GM23248 (cell line): Measurements from ENCODE around the gene ATAD1. TPM values are rescaled to one million over a fixed set of nuclear protein-coding genes. Genes with fewer than 3 reads are reported as not detected.

Experiments used
- DNase-seq: peaks from one replicate; pipeline ENCODE4 v3.0.0-alpha.2; 2015
- H2AFZ ChIP-seq: fragments of 200-600 bp; sonication (generic); 2 replicates; pipeline ENCODE4 v1.6.1; 2016; ENCODE audit warnings: antibody characterized with exemption
- H3F3A ChIP-seq: fragments of 200-600 bp; sonication (generic); 2 replicates; pipeline ENCODE4 v1.6.1; 2016; ENCODE audit warnings: mild to moderate bottlenecking, antibody characterized with exemption, mixed run types; ENCODE audit not compliant: insufficient read depth
- H3K27ac ChIP-seq: fragments of 200-600 bp; sonication (generic); 2 replicates; pipeline ENCODE4 v1.5.1; 2016; ENCODE audit warnings: mild to moderate bottlenecking
- H3K27me3 ChIP-seq: fragments of 200-600 bp; sonication (generic); replicated peaks from 2 replicates; pipeline ENCODE4 v1.6.1; 2016; ENCODE audit warnings: mild to moderate bottlenecking; ENCODE audit not compliant: insufficient read depth
- H3K36me3 ChIP-seq: fragments of 200-600 bp; sonication (generic); 2 replicates; pipeline ENCODE4 v1.6.1; 2016; ENCODE audit warnings: low read depth, mild to moderate bottlenecking
- H3K4me1 ChIP-seq: fragments of 200-600 bp; sonication (generic); 2 replicates; pipeline ENCODE4 v1.6.1; 2016; ENCODE audit warnings: mild to moderate bottlenecking; ENCODE audit not compliant: insufficient read depth
- H3K4me2 ChIP-seq: fragments of 200-600 bp; sonication (generic); one replicate; pipeline ENCODE4 v1.6.1; 2016; ENCODE audit warnings: mild to moderate bottlenecking; ENCODE audit not compliant: unreplicated experiment
- H3K4me3 ChIP-seq: fragments of 200-600 bp; sonication (generic); 2 replicates; pipeline ENCODE4 v1.5.1; 2016; ENCODE audit warnings: mild to moderate bottlenecking
- H3K79me2 ChIP-seq: fragments of 200-600 bp; sonication (generic); 2 replicates; pipeline ENCODE4 v1.6.1; 2016; ENCODE audit warnings: mild to moderate bottlenecking; ENCODE audit not compliant: insufficient read depth
- H3K9ac ChIP-seq: fragments of 200-600 bp; sonication (generic); 2 replicates; pipeline ENCODE4 v1.6.1; 2016; ENCODE audit warnings: mild to moderate bottlenecking
- H3K9me2 ChIP-seq: fragments of 200-600 bp; sonication (generic); 2 replicates; pipeline ENCODE4 v1.6.1; 2016; ENCODE audit warnings: mixed run types, mild to moderate bottlenecking, moderate library complexity; ENCODE audit not compliant: insufficient read depth
- H3K9me3 ChIP-seq: fragments of 200-600 bp; sonication (generic); one replicate; pipeline ENCODE4 v1.6.1; 2017; ENCODE audit warnings: low read depth
- H4K20me1 ChIP-seq: fragments of 200-600 bp; sonication (generic); 2 replicates; pipeline ENCODE4 v1.6.0; 2016; ENCODE audit not compliant: insufficient read depth
- EZH2 ChIP-seq: fragments of 200-600 bp; sonication (generic); IDR thresholded peaks from 2 replicates; pipeline ENCODE4 v1.6.1; 2018; ENCODE audit warnings: antibody characterized with exemption, mild to moderate bottlenecking; ENCODE audit not compliant: insufficient read depth, poor library complexity, severe bottlenecking
- EZH2phosphoT487 ChIP-seq: fragments of 200-600 bp; sonication (generic); IDR thresholded peaks from 2 replicates; pipeline ENCODE4 v1.6.1; 2018; ENCODE audit warnings: antibody characterized with exemption, moderate library complexity, mild to moderate bottlenecking, low read depth; ENCODE audit not compliant: insufficient read depth
- WGBS, 2 experiments: methylation state at CpG; one replicate each; pipeline ENCODE4 v1.1.6; 2015 to 2017; ENCODE audit warnings: low lambda C conversion rate in 2 of 2, low coverage in 1 of 2; ENCODE audit errors: missing lambda C conversion rate in 2 of 2; 5-methylcytosine and 5-hydroxymethylcytosine counted together
- in situ Hi-C: fragments of 300-500 bp; cut with MboI; formaldehyde crosslinking; loops from 2 replicates; pipeline ENCODE4 v1.15.0; 2020
- polyA plus RNA-seq: library from polyadenylated mRNA; unstranded; fragments of >200 nt; fragmentation: Nextera tagmentation; extraction: Ambion mirVana; gene quantifications from 2 replicates; pipeline ENCODE4 v1.2.1, GENCODE V29; 2016
- total RNA-seq: library from RNA; depleted of rRNA; stranded (reverse); fragments of >200 nt; shearing (Covaris generic); gene quantifications from 2 replicates; pipeline ENCODE4 v1.2.3, GENCODE V29; 2014

ATAD1 gene
- total and polyA plus RNA-seq, 2 experiments from 2014 or later, result 52.4 to 66.8 TPM

DNA sequence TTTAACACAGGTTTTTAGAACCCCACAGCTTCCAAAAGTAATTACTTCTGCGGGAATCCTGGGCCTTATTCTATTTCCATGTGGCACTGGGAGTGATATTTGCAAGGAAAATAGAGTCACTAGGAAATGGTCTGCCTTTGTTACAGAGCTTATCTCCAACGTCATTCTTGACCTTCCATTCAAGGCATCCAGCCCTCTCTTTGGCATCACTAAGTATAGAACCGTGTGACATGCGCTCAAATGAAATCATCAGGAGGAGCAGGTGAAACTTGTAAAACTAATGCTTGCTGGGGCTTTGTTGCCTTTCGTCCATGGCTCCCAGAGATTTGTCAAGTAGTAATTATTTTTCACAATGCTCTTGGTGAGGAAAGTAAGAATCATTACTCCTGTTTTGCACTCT is 84.9 kb downstream of the ATAD1 start:
- Histone ChIP-seq H3K27me3 (no peaks in the 10 kb centered on the region), H3K79me2 (no peaks in the 10 kb centered on the region), H3K4me3 (no peak overlapping the region), H3K4me1 (no peaks in the 10 kb centered on the region), H3K9me3 (no peaks in the 10 kb centered on the region), H3K9me2 (no peaks in the 10 kb centered on the region), H3K36me3 (no peaks in the 10 kb centered on the region; the same call in 1 of the 2 replicates), H2AFZ (no peak overlapping the region), H3K4me2 (no peak overlapping the region), H3K27ac (no peak overlapping the region), H4K20me1 (no peaks in the 10 kb centered on the region), H3F3A (no peaks in the 10 kb centered on the region), H3K9ac (no peak overlapping the region)
- 84 to 86% methylated on average over 5 of the region's 5 CpGs for WGBS, 2 experiments
- in situ Hi-C loops, result loop anchor here (10.0 kb wide), 1 partner anchor 198 kb away; no protein-coding TSS in a partner anchor
- TF ChIP-seq EZH2 (no peak), EZH2phosphoT487 (no peak)
- no peak for DNase-seq

DNA sequence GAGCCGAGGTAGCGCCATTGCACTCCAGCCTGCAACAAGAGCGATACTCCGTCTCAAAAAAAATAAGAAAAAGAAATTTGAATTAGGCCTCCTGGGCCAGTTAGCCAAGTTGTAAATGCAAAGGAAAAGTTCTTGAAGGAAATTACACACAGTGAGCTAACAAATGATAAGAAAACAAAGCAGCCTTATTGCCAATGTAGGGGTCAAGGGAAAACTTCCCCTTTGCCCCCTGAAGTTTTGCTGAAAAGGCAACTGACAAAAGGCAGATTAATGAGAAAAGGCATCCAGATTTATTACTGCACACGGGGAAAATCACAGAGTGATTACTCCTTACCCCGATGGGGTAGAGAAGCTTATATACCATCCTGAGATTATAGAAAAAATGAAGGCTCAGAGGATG is 88.1 kb downstream of the ATAD1 start:
- no peak overlapping the region for H3K27ac ChIP-seq
- no peak for DNase-seq
- no peaks in the 10 kb centered on the region for H3K27me3 ChIP-seq
- no peak overlapping the region for H3K4me2 ChIP-seq
- H3K9me2 ChIP-seq, result no peaks in the 10 kb centered on the region
- no peaks in the 10 kb centered on the region for H3K9me3 ChIP-seq
- H3K4me1 ChIP-seq, result no peaks in the 10 kb centered on the region
- no peaks in the 10 kb centered on the region for H4K20me1 ChIP-seq
- H3F3A ChIP-seq, result no peaks in the 10 kb centered on the region
- no peak for TF ChIP-seq EZH2
- TF ChIP-seq EZH2phosphoT487, result no peak
- in situ Hi-C loops, result loop anchor here (10.0 kb wide), 1 partner anchor 195 kb away; no protein-coding TSS in a partner anchor
- H3K4me3 ChIP-seq, result no peak overlapping the region
- H3K9ac ChIP-seq, result no peak overlapping the region
- no peak overlapping the region for H2AFZ ChIP-seq
- no peaks in the 10 kb centered on the region for H3K79me2 ChIP-seq
- H3K36me3 ChIP-seq, result peaks cover 10% of the 10 kb centered on the region; the same call in 1 of the 2 replicates
- 88 to 91% methylated on average over 6 of the region's 6 CpGs for WGBS, 2 experiments

GRCh38 chr10:87724789-87725188 is 93.2 kb downstream of the ATAD1 start:
- in situ Hi-C loops, result no loop called here
- H3K4me3 ChIP-seq, result no peak overlapping the region
- no peak overlapping the region for H2AFZ ChIP-seq
- WGBS, 2 experiments, result 90 to 96% methylated on average over 5 of the region's 5 CpGs
- H3K9me3 ChIP-seq, result no peaks in the 10 kb centered on the region
- TF ChIP-seq EZH2phosphoT487, result no peak
- TF ChIP-seq EZH2, result no peak
- H3K36me3 ChIP-seq, result peaks cover 20% of the 10 kb centered on the region; the same call in 1 of the 2 replicates
- no peaks in the 10 kb centered on the region for H3K27me3 ChIP-seq
- H3K4me1 ChIP-seq, result no peaks in the 10 kb centered on the region
- no peaks in the 10 kb centered on the region for H3K9me2 ChIP-seq
- no peaks in the 10 kb centered on the region for H3K79me2 ChIP-seq
- no peak overlapping the region for H3K4me2 ChIP-seq
- no peaks in the 10 kb centered on the region for H4K20me1 ChIP-seq
- no peak overlapping the region for H3K27ac ChIP-seq
- no peak overlapping the region for H3K9ac ChIP-seq
- no peaks in the 10 kb centered on the region for H3F3A ChIP-seq
- no peak for DNase-seq

DNA sequence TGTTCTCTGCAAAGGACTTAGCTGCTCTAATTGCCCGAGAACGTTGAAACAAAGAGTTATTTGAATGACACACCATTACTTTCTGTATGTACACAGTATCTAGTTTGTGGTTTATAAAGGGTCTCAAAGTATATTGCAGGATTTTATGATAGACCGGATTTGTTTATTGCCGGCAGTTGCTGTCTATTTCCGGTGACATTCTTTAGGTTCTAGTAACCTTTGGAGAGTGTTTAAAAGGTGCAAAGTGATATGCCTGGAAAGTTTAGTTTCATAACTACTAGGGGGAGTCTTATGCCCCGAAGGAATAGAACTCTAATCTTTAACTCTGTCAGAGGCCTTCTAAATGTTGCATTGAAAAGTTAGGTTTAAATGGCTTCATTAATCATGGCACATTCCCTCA is 94.5 kb downstream of the ATAD1 start:
- Histone ChIP-seq H3K4me2 (no peak overlapping the region), H3F3A (no peaks in the 10 kb centered on the region), H3K27me3 (no peaks in the 10 kb centered on the region), H4K20me1 (no peaks in the 10 kb centered on the region), H3K79me2 (no peaks in the 10 kb centered on the region), H3K4me3 (no peak overlapping the region), H3K9ac (no peak overlapping the region), H3K9me3 (no peaks in the 10 kb centered on the region), H2AFZ (no peak overlapping the region), H3K36me3 (peaks cover 20% of the 10 kb centered on the region; the same call in 1 of the 2 replicates), H3K9me2 (no peaks in the 10 kb centered on the region), H3K27ac (no peak overlapping the region), H3K4me1 (no peaks in the 10 kb centered on the region)
- no peak for TF ChIP-seq EZH2
- no peak for TF ChIP-seq EZH2phosphoT487
- WGBS, 2 experiments, result 87 to 88% methylated on average over 6 of the region's 6 CpGs
- DNase-seq, result no peak
- in situ Hi-C loops, result no loop called here

DNA sequence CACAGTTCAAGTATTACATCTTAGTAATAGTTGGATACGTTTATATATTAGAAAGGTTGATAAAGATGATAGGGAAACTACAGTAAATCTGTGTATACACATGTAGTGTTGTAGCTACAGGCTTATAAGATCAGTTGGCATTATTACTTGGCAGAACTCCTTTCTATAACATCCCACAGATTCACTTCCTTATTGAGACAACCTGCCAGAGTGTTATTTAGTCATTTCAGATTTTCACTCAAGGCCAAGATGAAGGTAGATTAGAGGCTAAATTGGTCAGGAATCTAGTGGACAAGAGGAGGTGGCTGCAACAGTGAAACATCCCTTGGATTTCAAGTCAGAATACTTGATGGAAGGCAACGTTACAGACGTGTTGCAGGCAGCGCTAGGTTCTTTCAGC is 95.3 kb downstream of the ATAD1 start:
- H3K9me3 ChIP-seq, result no peaks in the 10 kb centered on the region
- no peak overlapping the region for H3K9ac ChIP-seq
- 81% methylated on average over 4 of the region's 4 CpGs for WGBS, 2 experiments
- H3K27me3 ChIP-seq, result no peaks in the 10 kb centered on the region
- H2AFZ ChIP-seq, result no peak overlapping the region
- H3K4me1 ChIP-seq, result no peaks in the 10 kb centered on the region
- H3K9me2 ChIP-seq, result no peaks in the 10 kb centered on the region
- no peak overlapping the region for H3K27ac ChIP-seq
- no peak for DNase-seq
- H3K4me2 ChIP-seq, result no peak overlapping the region
- no peaks in the 10 kb centered on the region for H3F3A ChIP-seq
- H3K79me2 ChIP-seq, result no peaks in the 10 kb centered on the region
- H3K36me3 ChIP-seq, result peaks cover 19% of the 10 kb centered on the region; the same call in 1 of the 2 replicates
- no peak overlapping the region for H3K4me3 ChIP-seq
- no peak for TF ChIP-seq EZH2phosphoT487
- TF ChIP-seq EZH2, result no peak
- H4K20me1 ChIP-seq, result no peaks in the 10 kb centered on the region
- in situ Hi-C loops, result no loop called here
